Mesenteric fat pad (tissue), 1 donor: ENCODE data around the gene SLC25A51. TPM values are rescaled to one million over a fixed set of nuclear protein-coding genes. Genes with fewer than 3 reads are reported as not detected.

Experiments used
- DNase-seq: peaks from one replicate; pipeline ENCODE4 v3.0.0-alpha.2; 2020; ENCODE audit warnings: low spot score
- total RNA-seq: library from RNA; stranded (reverse); fragmentation: NEBNext Ultra II Directional; extraction: Animal tissue kit (Norgen Biotek cat#: 25700); gene quantifications from one replicate; pipeline ENCODE4 v1.2.1, GENCODE V29; 2021
- donor health status: DM: yes; HTN: yes; CAD: no.

SLC25A51 gene
- total RNA-seq, 1 donor from 2014 or later: 59.2 TPM

GRCh38 chr9:37852222-37852621, 51.7 kb downstream of the SLC25A51 start:
- no peak for DNase-seq

- DNase-seq: no peak
These were observed 63.2 kb downstream of the SLC25A51 start for GRCh38 chr9:37840560-37841194.

- no peak for DNase-seq
These were observed 64.1 kb downstream of the SLC25A51 start for GRCh38 chr9:37839496-37840461.

Other genes with a start within 250 kb of the SLC25A51 start
- gene TRMT10B, start 150.3 kb downstream of the SLC25A51 start, total RNA-seq: 6.8 TPM
- gene EXOSC3, start 119.1 kb downstream of the SLC25A51 start, total RNA-seq: 33.2 TPM
- 32.3 TPM for gene DCAF10, start 103.3 kb downstream of the SLC25A51 start, total RNA-seq
- 19.3 TPM for gene SHB, start 165.1 kb upstream of the SLC25A51 start, total RNA-seq